Endothelial cell of umbilical vein (primary cell): ENCODE results near the gene FBXW7. TPM values are rescaled to one million over a fixed set of nuclear protein-coding genes. Genes with fewer than 3 reads are reported as not detected.

Source experiments
- BruUV-seq: library from RNA; stranded (reverse); fragments of 400-500 nt; replicated peaks from 2 replicates; lab custom pipeline; 2021; lab: Mats Ljungman, UMichigan
- CTCF ChIA-PET: fragments of 300-600, 350-600 bp; sonication (Branson Sonifier 250); formaldehyde crosslinking; loops from one replicate; lab custom pipeline; 2021; ENCODE audit warnings: antibody characterized with exemption, inconsistent platforms; lab: Charles Lee
- POLR2A ChIA-PET: fragments of 300-600, 350-600 bp; sonication (Branson Sonifier 250); formaldehyde crosslinking; loops from one replicate; lab custom pipeline; 2021; ENCODE audit warnings: antibody characterized with exemption, inconsistent platforms; lab: Charles Lee
- DNase-seq: peaks from one replicate; pipeline ENCODE4 v3.0.0-alpha.2; 2011; ENCODE audit warnings: low read depth, low spot score
- FAIRE-seq: peaks from 2 replicates; lab custom pipeline; 2011; peaks lifted over from hg19 to GRCh38; lab: Jason Lieb, UNC
- H2AFZ ChIP-seq: 2 replicates; pipeline ENCODE4 v1.6.0; 2012; ENCODE audit warnings: low read depth, low read length, control low read depth, inconsistent platforms
- H3K27ac ChIP-seq: 2 replicates; pipeline ENCODE4 v1.5.1; 2011; ENCODE audit warnings: low read depth, mild to moderate bottlenecking, control low read depth, low read length, moderate library complexity; ENCODE audit not compliant: insufficient read depth
- H3K27me3 ChIP-seq, 2 experiments: 2 replicates each; pipeline versions ENCODE4 v1.6.0 to v1.6.1; 2011; ENCODE audit warnings: low read length in 2 of 2, mixed read lengths in 1 of 2; ENCODE audit not compliant: control insufficient read depth in 2 of 2, insufficient read depth in 2 of 2
- H3K36me3 ChIP-seq, 2 experiments: 2 replicates in 1 of 2; 3 replicates in 1 of 2; pipeline ENCODE4 v1.5.1; 2011; ENCODE audit warnings: low read length in 2 of 2, mild to moderate bottlenecking in 1 of 2, moderate library complexity in 1 of 2; ENCODE audit not compliant: control insufficient read depth in 2 of 2, insufficient read depth in 2 of 2; ENCODE audit errors: extremely low read depth in 1 of 2
- H3K4me1 ChIP-seq: 3 replicates; pipeline ENCODE4 v1.5.1; 2011; ENCODE audit warnings: mild to moderate bottlenecking, low read length; ENCODE audit not compliant: control insufficient read depth, insufficient read depth; ENCODE audit errors: extremely low read depth
- H3K4me2 ChIP-seq: 2 replicates; pipeline ENCODE4 v1.6.1; 2011; ENCODE audit warnings: low read length, control low read depth, mixed read lengths; ENCODE audit not compliant: insufficient read depth
- H3K4me3 ChIP-seq, 3 experiments: fragments of 200-600 bp in 1 of 3; sonication (generic), shearing (Covaris generic) in 1 of 3; replicated peaks in 1 of 3; 2 replicates each; pipeline ENCODE4 v1.5.1; 2011 to 2016; ENCODE audit warnings: control low read depth in 3 of 3, low read length in 3 of 3, mild to moderate bottlenecking in 2 of 3, inconsistent platforms in 1 of 3, low read depth in 1 of 3, moderate library complexity in 1 of 3; ENCODE audit not compliant: insufficient read depth in 1 of 3
- H3K79me2 ChIP-seq: 2 replicates; pipeline ENCODE4 v1.6.0; 2012; ENCODE audit warnings: low read length, inconsistent platforms; ENCODE audit not compliant: control insufficient read depth, insufficient read depth
- H3K9ac ChIP-seq: replicated peaks from 2 replicates; pipeline ENCODE3; 2011; ENCODE audit warnings: low read length, control low read depth; ENCODE audit not compliant: insufficient read depth; ENCODE audit errors: extremely low read depth
- H3K9me1 ChIP-seq: replicated peaks from 3 replicates; pipeline ENCODE4 v1.6.0; 2011; ENCODE audit warnings: mild to moderate bottlenecking, low read length; ENCODE audit not compliant: control insufficient read depth, insufficient read depth; ENCODE audit errors: extremely low read depth
- H3K9me3 ChIP-seq: replicated peaks from 2 replicates; pipeline ENCODE4 v1.5.1; 2012; ENCODE audit warnings: low read length, inconsistent platforms; ENCODE audit not compliant: control insufficient read depth, insufficient read depth
- H4K20me1 ChIP-seq: replicated peaks from 2 replicates; pipeline ENCODE3; 2011; ENCODE audit warnings: mild to moderate bottlenecking, low read length; ENCODE audit not compliant: control insufficient read depth, insufficient read depth; ENCODE audit errors: extremely low read depth
- CTCF ChIP-seq, 2 donors: IDR thresholded peaks; 1 replicate in 1 of 2; 2 replicates in 1 of 2; pipeline ENCODE4 v1.5.1; 2011; ENCODE audit warnings: low read length in 2 of 2, mild to moderate bottlenecking in 2 of 2, moderate library complexity in 2 of 2, control low read depth in 1 of 2, inconsistent platforms in 1 of 2, low read depth in 1 of 2; ENCODE audit not compliant: insufficient read depth in 1 of 2; ENCODE audit errors: extremely low read depth in 1 of 2
- JUN ChIP-seq: IDR thresholded peaks from 2 replicates; pipeline ENCODE4 v1.6.1; 2011; ENCODE audit warnings: borderline replicate concordance, low read depth; ENCODE audit not compliant: insufficient read length, insufficient read depth
- POLR2A ChIP-seq: IDR thresholded peaks from 2 replicates; pipeline ENCODE4 v1.6.1; 2012; ENCODE audit warnings: low read depth, mild to moderate bottlenecking, control low read depth, low read length
- POLR2AphosphoS5 ChIP-seq: IDR thresholded peaks from 2 replicates; pipeline ENCODE4 v1.6.1; 2012; ENCODE audit warnings: low read depth, mild to moderate bottlenecking, control low read depth, low read length, moderate library complexity; ENCODE audit not compliant: insufficient read depth
- dilution Hi-C: fragments of 300-500 bp; cut with MboI; formaldehyde crosslinking; loops from one replicate; pipeline ENCODE4 v1.15.0; 2019; ENCODE audit warnings: low sequenced_read_pairs; ENCODE audit not compliant: extremely low pct_ligation_motif_present
- intact Hi-C: fragments of 100-400 bp; cut with micrococcal nuclease; formaldehyde crosslinking; loops from one replicate; pipeline ENCODE4 v1.10.0; 2022
- polyA plus RNA-seq, 4 experiments: library from polyadenylated mRNA; depleted of rRNA in 3 of 4; stranded (reverse) in 3 of 4; unstranded in 1 of 4; fragments of >200 nt; gene quantifications; 2 replicates each; pipeline versions ENCODE4 v1.2.1 to v1.2.3, GENCODE V29; 2011 to 2012; ENCODE audit warnings: missing spikeins in 1 of 4
- total RNA-seq: library from RNA; stranded (reverse); gene quantifications from 2 replicates; pipeline ENCODE4 v1.2.3, GENCODE V29; 2021

The FBXW7 gene
- total and polyA plus RNA-seq, 2 donors (not counting 3 experiments of a cell fraction or from before 2014, with no cell fraction given) = 7.0 to 28.1 TPM

- Histone ChIP-seq H3K4me3 (no peak overlapping the region), H3K27ac (no peak overlapping the region), H2AFZ (no peak overlapping the region), H3K4me2 (no peak overlapping the region), H3K27me3 (peaks cover 0 to 2% of the 10 kb centered on the region in 2 experiments), H3K9ac (no peak overlapping the region), H4K20me1 (no peaks in the 10 kb centered on the region), H3K9me3 (no peaks in the 10 kb centered on the region), H3K9me1 (no peaks in the 10 kb centered on the region), H3K4me1 (no peaks in the 10 kb centered on the region), H3K36me3 (no peaks in the 10 kb centered on the region), H3K79me2 (no peaks in the 10 kb centered on the region)
- DNase-seq (no peak), FAIRE-seq (no peak)
- POLR2A ChIA-PET = no interaction called here
- CTCF ChIA-PET = no interaction called here
- dilution Hi-C loops = no loop called here
- TF ChIP-seq JUN (no peak), POLR2A (no peak)
- intact Hi-C loops = no loop called here
- no TSS peak for BruUV-seq
These were observed 254.1 kb downstream of the FBXW7 start for GRCh38 chr4:152281822-152282221.

GRCh38 chr4:152281211-152281610, 254.7 kb downstream of the FBXW7 start:
- H2AFZ ChIP-seq = no peak overlapping the region
- H3K27me3 ChIP-seq = peaks cover 0 to 2% of the 10 kb centered on the region in 2 experiments
- ChIA-PET CTCF (no interaction called here), POLR2A (no interaction called here)
- dilution Hi-C loops (no loop called here), intact Hi-C loops (no loop called here)
- DNase-seq (no peak), FAIRE-seq (no peak)
- H3K4me3 ChIP-seq = no peak overlapping the region
- H3K9ac ChIP-seq = no peak overlapping the region
- H3K9me3 ChIP-seq = no peaks in the 10 kb centered on the region
- no peak overlapping the region for H3K27ac ChIP-seq
- TF ChIP-seq POLR2AphosphoS5 (no peak), CTCF (IDR thresholded peaks at IDR 0.05; ENCODE audit: extremely low read depth in 1 of 2, insufficient read depth in 1 of 2, low read depth in 1 of 2, low read length in 2 of 2) (no peak)
- BruUV-seq = no TSS peak
- no peak overlapping the region for H3K4me2 ChIP-seq
- no peaks in the 10 kb centered on the region for H3K4me1 ChIP-seq
- no peaks in the 10 kb centered on the region for H3K36me3 ChIP-seq
- no peaks in the 10 kb centered on the region for H3K9me1 ChIP-seq
- H3K79me2 ChIP-seq = no peaks in the 10 kb centered on the region
- H4K20me1 ChIP-seq = no peaks in the 10 kb centered on the region
